HepG2 (cell line): ENCODE measurements around the gene TIMM17A. TPM values are rescaled to one million over a fixed set of nuclear protein-coding genes. Genes with fewer than 3 reads are reported as not detected.

Experiments
- FOSL2 ChIP-seq: sonication (generic); formaldehyde crosslinking; IDR thresholded peaks from 2 replicates; pipeline ENCODE4 v1.4.0; 2020; ENCODE audit warnings: missing genetic modification reagents
- ISX ChIP-seq: sonication (generic); formaldehyde crosslinking; conservative IDR thresholded peaks from 2 replicates; pipeline ENCODE4 v1.5.0; 2020; ENCODE audit warnings: missing genetic modification reagents
- PPARG ChIP-seq: conservative IDR thresholded peaks from 2 replicates; pipeline ENCODE4 v1.6.1; 2016; ENCODE audit warnings: missing biosample characterization, missing genetic modification reagents
- RXRB ChIP-seq: IDR thresholded peaks from 2 replicates; pipeline ENCODE4 v1.6.1; 2016; ENCODE audit warnings: borderline replicate concordance, missing genetic modification reagents, missing compliant biosample characterization
- SMC3 ChIP-seq: IDR thresholded peaks from 2 replicates; pipeline ENCODE4 v1.6.1; 2011; ENCODE audit warnings: low read length, improper control_type of control experiment
- ZNF652 ChIP-seq: IDR thresholded peaks from 2 replicates; pipeline ENCODE4 v1.6.1; 2016; ENCODE audit warnings: low read depth, borderline replicate concordance
- polyA plus RNA-seq, 8 experiments: library from polyadenylated mRNA; depleted of rRNA in 3 of 8; stranded (reverse) in 7 of 8; unstranded in 1 of 8; fragments of >200 nt; fragmentation: Illumina TruSeq in 4 of 8; extraction: Trizol in 4 of 8; gene quantifications; 2 replicates each; pipeline versions ENCODE4 v1.2.1 to v1.2.3, GENCODE V29; 2011 to 2016; ENCODE audit warnings: low read depth in 4 of 8, missing spikeins in 1 of 8, mixed read lengths in 1 of 8; ENCODE audit not compliant: insufficient read depth in 1 of 8
- total RNA-seq, 5 experiments: library from RNA; depleted of rRNA; stranded (reverse); fragments of >200 nt; fragmentation: Illumina TruSeq; extraction: Trizol; gene quantifications; 2 replicates each; pipeline ENCODE4 v1.2.3, GENCODE V29; 2016; ENCODE audit warnings: low read depth in 1 of 5
- TF ChIP-seq, protein P1 (sequence below): sonication (generic); formaldehyde crosslinking; IDR thresholded peaks from 2 replicates; pipeline ENCODE4 v1.5.1; 2020; ENCODE audit warnings: missing genetic modification reagents, mild to moderate bottlenecking, borderline replicate concordance
- TF ChIP-seq, protein P2 (sequence below): sonication (generic); formaldehyde crosslinking; IDR thresholded peaks from 2 replicates; pipeline ENCODE4 v1.8.0; 2022; ENCODE audit warnings: missing genetic modification reagents, mild to moderate bottlenecking, inconsistent platforms, borderline replicate concordance
- TF ChIP-seq, protein P3 (sequence below): sonication (generic); formaldehyde crosslinking; IDR thresholded peaks from 2 replicates; pipeline ENCODE4 v1.5.0; 2020; ENCODE audit warnings: mild to moderate bottlenecking, missing genetic modification reagents, moderate library complexity
- TF ChIP-seq, protein P4 (sequence below): sonication (generic); formaldehyde crosslinking; IDR thresholded peaks from 2 replicates; pipeline ENCODE4 v1.4.0; 2020; ENCODE audit warnings: missing genetic modification reagents, borderline replicate concordance
- TF ChIP-seq, protein P5 (sequence below): sonication (generic); formaldehyde crosslinking; IDR thresholded peaks from 2 replicates; pipeline ENCODE4 v1.4.0; 2020; ENCODE audit warnings: missing genetic modification reagents
- TF ChIP-seq, protein P6 (sequence below): sonication (generic); formaldehyde crosslinking; IDR thresholded peaks from 2 replicates; pipeline ENCODE4 v1.5.0; 2020; ENCODE audit warnings: mild to moderate bottlenecking, missing genetic modification reagents
- TF ChIP-seq, protein P7 (sequence below): IDR thresholded peaks from 2 replicates; pipeline ENCODE4 v1.6.1; 2016; ENCODE audit warnings: missing compliant biosample characterization, missing genetic modification reagents, borderline replicate concordance

The TIMM17A gene
- total and polyA plus RNA-seq, 2 of the 13 experiments (the other 11 are each of a cell fraction or from before 2014, with no cell fraction given), result 50.8 to 97.8 TPM

DNA sequence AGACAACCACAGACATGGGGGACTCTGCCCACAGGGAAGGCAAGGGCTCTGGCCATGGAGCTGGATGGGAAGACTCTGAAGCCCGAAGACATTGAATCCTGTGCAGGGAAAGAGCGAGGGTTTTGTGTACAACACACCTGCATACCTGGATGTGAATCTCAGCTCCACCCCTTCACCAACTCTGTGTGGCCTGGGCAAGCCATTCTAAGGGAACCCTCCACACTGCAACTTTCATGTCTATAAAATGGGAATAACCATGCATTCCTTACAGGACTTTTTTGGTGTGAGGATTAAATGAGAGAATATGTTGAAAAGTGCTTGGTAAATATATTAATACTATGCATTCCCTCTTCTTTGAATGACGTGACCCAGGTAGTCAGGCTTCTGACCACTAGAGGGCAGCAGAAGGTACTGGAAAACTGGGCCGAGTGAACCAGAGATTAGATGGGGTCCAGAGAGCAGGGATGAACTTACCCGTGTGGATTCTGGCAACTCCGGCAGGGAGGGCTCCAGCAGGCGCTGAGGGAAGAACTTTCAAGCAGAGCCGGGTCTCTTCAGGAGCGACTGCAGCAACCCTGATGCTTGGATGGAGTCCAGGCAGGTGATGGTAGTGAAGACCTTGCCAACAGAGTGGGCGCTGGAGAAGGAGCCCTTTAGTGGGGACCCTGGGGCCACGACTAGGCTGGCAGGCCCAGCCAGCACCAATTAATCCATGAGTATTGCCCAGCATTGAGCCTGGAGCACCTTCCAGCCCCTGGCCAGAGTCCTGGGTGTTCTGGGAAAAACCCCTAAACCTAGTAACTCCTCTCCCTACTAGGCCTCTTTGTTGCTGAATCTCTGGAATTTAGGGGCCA, 54.2 kb downstream of the TIMM17A start (continued):
- TF ChIP-seq, protein P1, sequence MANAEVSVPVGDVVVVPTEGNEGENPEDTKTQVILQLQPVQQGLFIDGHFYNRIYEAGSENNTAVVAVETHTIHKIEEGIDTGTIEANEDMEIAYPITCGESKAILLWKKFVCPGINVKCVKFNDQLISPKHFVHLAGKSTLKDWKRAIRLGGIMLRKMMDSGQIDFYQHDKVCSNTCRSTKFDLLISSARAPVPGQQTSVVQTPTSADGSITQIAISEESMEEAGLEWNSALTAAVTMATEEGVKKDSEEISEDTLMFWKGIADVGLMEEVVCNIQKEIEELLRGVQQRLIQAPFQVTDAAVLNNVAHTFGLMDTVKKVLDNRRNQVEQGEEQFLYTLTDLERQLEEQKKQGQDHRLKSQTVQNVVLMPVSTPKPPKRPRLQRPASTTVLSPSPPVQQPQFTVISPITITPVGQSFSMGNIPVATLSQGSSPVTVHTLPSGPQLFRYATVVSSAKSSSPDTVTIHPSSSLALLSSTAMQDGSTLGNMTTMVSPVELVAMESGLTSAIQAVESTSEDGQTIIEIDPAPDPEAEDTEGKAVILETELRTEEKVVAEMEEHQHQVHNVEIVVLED (CRISPR knock-in tag), result 0 out of 2 replicates have a peak, but pooled peaks have one; percentile 7
- TF ChIP-seq, protein P2, sequence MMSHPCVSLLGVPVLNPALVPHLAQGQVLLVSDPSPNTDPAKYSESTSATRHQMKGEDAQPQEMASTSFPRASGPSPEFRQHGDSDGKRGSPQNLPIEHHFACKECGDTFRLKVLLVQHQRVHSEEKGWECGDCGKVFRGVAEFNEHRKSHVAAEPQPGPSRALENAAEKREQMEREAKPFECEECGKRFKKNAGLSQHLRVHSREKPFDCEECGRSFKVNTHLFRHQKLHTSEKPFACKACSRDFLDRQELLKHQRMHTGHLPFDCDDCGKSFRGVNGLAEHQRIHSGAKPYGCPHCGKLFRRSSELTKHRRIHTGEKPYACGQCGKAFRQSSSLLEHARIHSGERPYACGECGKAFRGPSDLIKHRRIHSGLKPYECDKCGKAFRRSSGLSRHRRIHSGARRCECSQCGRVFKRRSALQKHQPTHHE (CRISPR knock-in tag), result peak; percentile 50; the same call in 1 of the 2 replicates
- TF ChIP-seq ISX, result no peak
- TF ChIP-seq, protein P3, sequence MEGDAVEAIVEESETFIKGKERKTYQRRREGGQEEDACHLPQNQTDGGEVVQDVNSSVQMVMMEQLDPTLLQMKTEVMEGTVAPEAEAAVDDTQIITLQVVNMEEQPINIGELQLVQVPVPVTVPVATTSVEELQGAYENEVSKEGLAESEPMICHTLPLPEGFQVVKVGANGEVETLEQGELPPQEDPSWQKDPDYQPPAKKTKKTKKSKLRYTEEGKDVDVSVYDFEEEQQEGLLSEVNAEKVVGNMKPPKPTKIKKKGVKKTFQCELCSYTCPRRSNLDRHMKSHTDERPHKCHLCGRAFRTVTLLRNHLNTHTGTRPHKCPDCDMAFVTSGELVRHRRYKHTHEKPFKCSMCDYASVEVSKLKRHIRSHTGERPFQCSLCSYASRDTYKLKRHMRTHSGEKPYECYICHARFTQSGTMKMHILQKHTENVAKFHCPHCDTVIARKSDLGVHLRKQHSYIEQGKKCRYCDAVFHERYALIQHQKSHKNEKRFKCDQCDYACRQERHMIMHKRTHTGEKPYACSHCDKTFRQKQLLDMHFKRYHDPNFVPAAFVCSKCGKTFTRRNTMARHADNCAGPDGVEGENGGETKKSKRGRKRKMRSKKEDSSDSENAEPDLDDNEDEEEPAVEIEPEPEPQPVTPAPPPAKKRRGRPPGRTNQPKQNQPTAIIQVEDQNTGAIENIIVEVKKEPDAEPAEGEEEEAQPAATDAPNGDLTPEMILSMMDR (CRISPR knock-in tag), result peak; percentile 92
- TF ChIP-seq FOSL2, result 0 out of 2 replicates have a peak, but pooled peaks have one; percentile 21
- TF ChIP-seq RXRB, result 0 out of 2 replicates have a peak, but pooled peaks have one; percentile 28
- TF ChIP-seq ZNF652, result peak; percentile 38; the same call in 1 of the 2 replicates
- TF ChIP-seq PPARG (CRISPR knock-in tag), result 0 out of 2 replicates have a peak, but pooled peaks have one; percentile 32
- TF ChIP-seq, protein P4, sequence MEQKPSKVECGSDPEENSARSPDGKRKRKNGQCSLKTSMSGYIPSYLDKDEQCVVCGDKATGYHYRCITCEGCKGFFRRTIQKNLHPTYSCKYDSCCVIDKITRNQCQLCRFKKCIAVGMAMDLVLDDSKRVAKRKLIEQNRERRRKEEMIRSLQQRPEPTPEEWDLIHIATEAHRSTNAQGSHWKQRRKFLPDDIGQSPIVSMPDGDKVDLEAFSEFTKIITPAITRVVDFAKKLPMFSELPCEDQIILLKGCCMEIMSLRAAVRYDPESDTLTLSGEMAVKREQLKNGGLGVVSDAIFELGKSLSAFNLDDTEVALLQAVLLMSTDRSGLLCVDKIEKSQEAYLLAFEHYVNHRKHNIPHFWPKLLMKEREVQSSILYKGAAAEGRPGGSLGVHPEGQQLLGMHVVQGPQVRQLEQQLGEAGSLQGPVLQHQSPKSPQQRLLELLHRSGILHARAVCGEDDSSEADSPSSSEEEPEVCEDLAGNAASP (CRISPR knock-in tag), result 0 out of 2 replicates have a peak, but pooled peaks have one; percentile 34
- TF ChIP-seq, protein P5, sequence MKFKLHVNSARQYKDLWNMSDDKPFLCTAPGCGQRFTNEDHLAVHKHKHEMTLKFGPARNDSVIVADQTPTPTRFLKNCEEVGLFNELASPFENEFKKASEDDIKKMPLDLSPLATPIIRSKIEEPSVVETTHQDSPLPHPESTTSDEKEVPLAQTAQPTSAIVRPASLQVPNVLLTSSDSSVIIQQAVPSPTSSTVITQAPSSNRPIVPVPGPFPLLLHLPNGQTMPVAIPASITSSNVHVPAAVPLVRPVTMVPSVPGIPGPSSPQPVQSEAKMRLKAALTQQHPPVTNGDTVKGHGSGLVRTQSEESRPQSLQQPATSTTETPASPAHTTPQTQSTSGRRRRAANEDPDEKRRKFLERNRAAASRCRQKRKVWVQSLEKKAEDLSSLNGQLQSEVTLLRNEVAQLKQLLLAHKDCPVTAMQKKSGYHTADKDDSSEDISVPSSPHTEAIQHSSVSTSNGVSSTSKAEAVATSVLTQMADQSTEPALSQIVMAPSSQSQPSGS (CRISPR knock-in tag), result peak; percentile 34; the same call in 1 of the 2 replicates
- TF ChIP-seq SMC3, result peak; percentile 91
- TF ChIP-seq, protein P6, sequence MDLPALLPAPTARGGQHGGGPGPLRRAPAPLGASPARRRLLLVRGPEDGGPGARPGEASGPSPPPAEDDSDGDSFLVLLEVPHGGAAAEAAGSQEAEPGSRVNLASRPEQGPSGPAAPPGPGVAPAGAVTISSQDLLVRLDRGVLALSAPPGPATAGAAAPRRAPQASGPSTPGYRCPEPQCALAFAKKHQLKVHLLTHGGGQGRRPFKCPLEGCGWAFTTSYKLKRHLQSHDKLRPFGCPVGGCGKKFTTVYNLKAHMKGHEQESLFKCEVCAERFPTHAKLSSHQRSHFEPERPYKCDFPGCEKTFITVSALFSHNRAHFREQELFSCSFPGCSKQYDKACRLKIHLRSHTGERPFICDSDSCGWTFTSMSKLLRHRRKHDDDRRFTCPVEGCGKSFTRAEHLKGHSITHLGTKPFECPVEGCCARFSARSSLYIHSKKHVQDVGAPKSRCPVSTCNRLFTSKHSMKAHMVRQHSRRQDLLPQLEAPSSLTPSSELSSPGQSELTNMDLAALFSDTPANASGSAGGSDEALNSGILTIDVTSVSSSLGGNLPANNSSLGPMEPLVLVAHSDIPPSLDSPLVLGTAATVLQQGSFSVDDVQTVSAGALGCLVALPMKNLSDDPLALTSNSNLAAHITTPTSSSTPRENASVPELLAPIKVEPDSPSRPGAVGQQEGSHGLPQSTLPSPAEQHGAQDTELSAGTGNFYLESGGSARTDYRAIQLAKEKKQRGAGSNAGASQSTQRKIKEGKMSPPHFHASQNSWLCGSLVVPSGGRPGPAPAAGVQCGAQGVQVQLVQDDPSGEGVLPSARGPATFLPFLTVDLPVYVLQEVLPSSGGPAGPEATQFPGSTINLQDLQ, result no peak
- TF ChIP-seq, protein P7, sequence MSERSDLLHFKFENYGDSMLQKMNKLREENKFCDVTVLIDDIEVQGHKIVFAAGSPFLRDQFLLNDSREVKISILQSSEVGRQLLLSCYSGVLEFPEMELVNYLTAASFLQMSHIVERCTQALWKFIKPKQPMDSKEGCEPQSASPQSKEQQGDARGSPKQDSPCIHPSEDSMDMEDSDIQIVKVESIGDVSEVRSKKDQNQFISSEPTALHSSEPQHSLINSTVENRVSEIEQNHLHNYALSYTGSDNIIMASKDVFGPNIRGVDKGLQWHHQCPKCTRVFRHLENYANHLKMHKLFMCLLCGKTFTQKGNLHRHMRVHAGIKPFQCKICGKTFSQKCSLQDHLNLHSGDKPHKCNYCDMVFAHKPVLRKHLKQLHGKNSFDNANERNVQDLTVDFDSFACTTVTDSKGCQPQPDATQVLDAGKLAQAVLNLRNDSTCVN (CRISPR knock-in tag), result no peak
